ENCODE results near the gene CNKSR3.

DNA sequence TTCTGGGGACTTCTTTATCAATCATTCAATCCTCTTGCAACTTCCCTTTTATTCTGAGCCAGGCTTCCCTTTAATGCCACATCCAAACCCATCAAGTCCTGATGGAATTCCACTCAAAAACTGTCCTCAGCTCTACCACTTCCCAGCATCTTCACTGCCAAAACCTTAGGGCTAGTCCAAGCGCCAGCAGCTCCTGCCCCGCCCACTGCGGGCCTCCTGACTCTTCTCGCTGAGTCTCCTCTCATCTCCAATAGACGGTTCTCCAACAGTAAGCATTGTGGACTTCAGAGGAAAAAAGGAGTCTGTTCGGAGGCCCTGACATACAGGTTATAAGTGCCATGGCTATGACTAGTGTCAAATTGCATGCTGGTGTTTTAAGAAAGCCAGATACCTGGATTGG is 38.7 kb upstream of the CNKSR3 start:
- TF ChIP-seq, protein P1, sequence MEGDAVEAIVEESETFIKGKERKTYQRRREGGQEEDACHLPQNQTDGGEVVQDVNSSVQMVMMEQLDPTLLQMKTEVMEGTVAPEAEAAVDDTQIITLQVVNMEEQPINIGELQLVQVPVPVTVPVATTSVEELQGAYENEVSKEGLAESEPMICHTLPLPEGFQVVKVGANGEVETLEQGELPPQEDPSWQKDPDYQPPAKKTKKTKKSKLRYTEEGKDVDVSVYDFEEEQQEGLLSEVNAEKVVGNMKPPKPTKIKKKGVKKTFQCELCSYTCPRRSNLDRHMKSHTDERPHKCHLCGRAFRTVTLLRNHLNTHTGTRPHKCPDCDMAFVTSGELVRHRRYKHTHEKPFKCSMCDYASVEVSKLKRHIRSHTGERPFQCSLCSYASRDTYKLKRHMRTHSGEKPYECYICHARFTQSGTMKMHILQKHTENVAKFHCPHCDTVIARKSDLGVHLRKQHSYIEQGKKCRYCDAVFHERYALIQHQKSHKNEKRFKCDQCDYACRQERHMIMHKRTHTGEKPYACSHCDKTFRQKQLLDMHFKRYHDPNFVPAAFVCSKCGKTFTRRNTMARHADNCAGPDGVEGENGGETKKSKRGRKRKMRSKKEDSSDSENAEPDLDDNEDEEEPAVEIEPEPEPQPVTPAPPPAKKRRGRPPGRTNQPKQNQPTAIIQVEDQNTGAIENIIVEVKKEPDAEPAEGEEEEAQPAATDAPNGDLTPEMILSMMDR (IDR thresholded peaks at IDR 0.05): no peak
- TF ChIP-seq POLR2A (IDR thresholded peaks at IDR 0.05): no peak

Measured in body of pancreas (tissue), 4 donors.